Colonic mucosa (tissue), 4 donors: Measurements from ENCODE around the gene RND2. TPM values are rescaled to one million over a fixed set of nuclear protein-coding genes. Genes with fewer than 3 reads are reported as not detected.
"Not testable (repeated sequence)": the region's sequence is repeated elsewhere in the genome, so short reads cannot be mapped to it uniquely, and the experiment has no call there.

Experiments used
- DNase-seq: peaks from one replicate; pipeline ENCODE4 v3.0.0-alpha.2; 2020
- H3K27ac ChIP-seq: fragments of 200-600 bp; one replicate; pipeline ENCODE4 v1.8.0; 2021
- H3K27me3 ChIP-seq: fragments of 200-600 bp; one replicate; pipeline ENCODE4 v1.8.0; 2021
- H3K36me3 ChIP-seq: fragments of 200-600 bp; one replicate; pipeline ENCODE4 v1.8.0; 2021
- H3K4me1 ChIP-seq: fragments of 200-600 bp; one replicate; pipeline ENCODE4 v1.8.0; 2021; ENCODE audit warnings: mild to moderate bottlenecking
- H3K4me3 ChIP-seq: fragments of 200-600 bp; one replicate; pipeline ENCODE4 v1.8.0; 2021
- H3K9ac ChIP-seq, 2 donors: one replicate each; pipeline ENCODE4 v1.7.0; 2013; ENCODE audit warnings: control low read depth in 2 of 2, low read depth in 2 of 2, low read length in 2 of 2
- H3K9me3 ChIP-seq: fragments of 200-600 bp; one replicate; pipeline ENCODE4 v1.8.0; 2021
- intact Hi-C: fragments of 100-400 bp; cut with DNase I; formaldehyde crosslinking; loops from one replicate; pipeline ENCODE4 v1.14.1; 2022
- total RNA-seq, 2 donors: library from RNA; stranded (reverse); fragmentation: NEBNext Ultra II Directional in 1 of 2; extraction: Animal tissue kit (Norgen Biotek cat#: 25700) in 1 of 2; gene quantifications; one replicate each; pipeline ENCODE4 v1.2.1, GENCODE V29; 2021
- TF ChIP-seq, protein P1 (sequence below): fragments of 200-600 bp; IDR thresholded peaks from one replicate; pipeline ENCODE4 v1.8.0; 2022; ENCODE audit warnings: antibody characterized with exemption, mild to moderate bottlenecking
- donor health status: healthy.
- donor health status: DM: no; HTN: no; CAD: no.
- donor health status: DM: no; HTN: no; CAD: no.

RND2 gene
- total RNA-seq, 2 donors from 2014 or later = 0.30 to 0.56 TPM

DNA sequence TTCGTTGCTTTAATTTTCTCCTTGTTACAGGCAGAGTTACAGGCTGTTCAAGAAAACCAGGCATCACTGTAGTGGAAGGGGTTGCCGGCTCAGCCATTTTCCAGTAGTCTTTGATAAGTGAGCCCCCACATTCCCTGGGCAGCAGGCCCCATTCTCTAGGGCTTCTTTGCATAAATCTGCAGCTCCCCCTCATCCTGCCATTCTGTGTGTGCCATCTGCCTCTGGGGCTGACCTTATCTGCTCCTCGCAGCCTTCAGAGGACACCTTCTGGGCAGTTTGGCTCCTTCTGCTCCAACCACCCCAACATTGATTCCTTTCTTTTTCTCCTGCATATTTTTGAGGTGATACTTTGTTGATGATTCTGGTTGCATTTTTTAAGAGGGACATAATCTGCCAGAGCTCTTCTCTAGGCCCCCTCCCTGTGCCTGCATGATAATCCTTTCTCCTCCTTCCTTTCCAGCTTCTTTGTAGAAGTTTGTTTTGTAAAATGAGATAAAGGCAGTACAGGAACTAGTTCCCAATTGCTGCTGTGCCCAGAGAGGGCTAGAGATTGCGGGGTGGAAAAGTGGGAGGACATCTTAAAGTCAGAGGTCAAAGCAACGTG lies 17.1 kb downstream of the RND2 start:
- DNase-seq = no peak
- Histone ChIP-seq H3K4me1 (no peaks in the 10 kb centered on the region), H3K27ac (no peak overlapping the region), H3K27me3 (no peaks in the 10 kb centered on the region), H3K9me3 (no peaks in the 10 kb centered on the region), H3K36me3 (no peaks in the 10 kb centered on the region), H3K9ac (no peak overlapping the region), H3K4me3 (no peak overlapping the region)
- TF ChIP-seq, protein P1, sequence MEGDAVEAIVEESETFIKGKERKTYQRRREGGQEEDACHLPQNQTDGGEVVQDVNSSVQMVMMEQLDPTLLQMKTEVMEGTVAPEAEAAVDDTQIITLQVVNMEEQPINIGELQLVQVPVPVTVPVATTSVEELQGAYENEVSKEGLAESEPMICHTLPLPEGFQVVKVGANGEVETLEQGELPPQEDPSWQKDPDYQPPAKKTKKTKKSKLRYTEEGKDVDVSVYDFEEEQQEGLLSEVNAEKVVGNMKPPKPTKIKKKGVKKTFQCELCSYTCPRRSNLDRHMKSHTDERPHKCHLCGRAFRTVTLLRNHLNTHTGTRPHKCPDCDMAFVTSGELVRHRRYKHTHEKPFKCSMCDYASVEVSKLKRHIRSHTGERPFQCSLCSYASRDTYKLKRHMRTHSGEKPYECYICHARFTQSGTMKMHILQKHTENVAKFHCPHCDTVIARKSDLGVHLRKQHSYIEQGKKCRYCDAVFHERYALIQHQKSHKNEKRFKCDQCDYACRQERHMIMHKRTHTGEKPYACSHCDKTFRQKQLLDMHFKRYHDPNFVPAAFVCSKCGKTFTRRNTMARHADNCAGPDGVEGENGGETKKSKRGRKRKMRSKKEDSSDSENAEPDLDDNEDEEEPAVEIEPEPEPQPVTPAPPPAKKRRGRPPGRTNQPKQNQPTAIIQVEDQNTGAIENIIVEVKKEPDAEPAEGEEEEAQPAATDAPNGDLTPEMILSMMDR = no peak
- intact Hi-C loops = loop anchor here (10.0 kb wide), 1 partner anchor 63 kb away; no protein-coding TSS in a partner anchor

DNA sequence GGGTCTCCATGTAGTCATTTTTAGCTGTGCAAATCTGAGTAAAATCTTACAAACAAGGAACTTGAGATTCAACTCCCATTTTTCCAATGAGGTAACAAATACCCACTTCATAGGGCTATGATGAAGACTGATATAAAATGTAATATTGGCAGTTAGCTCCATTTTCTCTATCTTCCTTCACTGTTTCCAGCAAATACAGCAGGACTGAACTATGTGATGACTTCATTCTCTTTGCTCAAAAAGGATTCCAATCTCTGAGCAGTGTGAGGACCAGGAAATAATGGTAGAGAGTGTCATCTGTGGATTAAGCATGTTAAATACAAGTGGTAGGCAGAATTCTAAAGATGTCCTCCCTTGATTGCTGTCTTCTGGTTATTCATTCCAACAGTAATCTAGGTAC lies 18.3 kb downstream of the RND2 start:
- TF ChIP-seq, protein P1 = no peak
- H3K9me3 ChIP-seq = no peaks in the 10 kb centered on the region
- no peaks in the 10 kb centered on the region for H3K36me3 ChIP-seq
- no peak for DNase-seq
- intact Hi-C loops = loop anchor here (10.0 kb wide), 1 partner anchor 61 kb away; no protein-coding TSS in a partner anchor
- no peaks in the 10 kb centered on the region for H3K27me3 ChIP-seq
- no peaks in the 10 kb centered on the region for H3K4me1 ChIP-seq
- no peak overlapping the region for H3K9ac ChIP-seq
- H3K4me3 ChIP-seq = no peak overlapping the region
- no peak overlapping the region for H3K27ac ChIP-seq

DNA sequence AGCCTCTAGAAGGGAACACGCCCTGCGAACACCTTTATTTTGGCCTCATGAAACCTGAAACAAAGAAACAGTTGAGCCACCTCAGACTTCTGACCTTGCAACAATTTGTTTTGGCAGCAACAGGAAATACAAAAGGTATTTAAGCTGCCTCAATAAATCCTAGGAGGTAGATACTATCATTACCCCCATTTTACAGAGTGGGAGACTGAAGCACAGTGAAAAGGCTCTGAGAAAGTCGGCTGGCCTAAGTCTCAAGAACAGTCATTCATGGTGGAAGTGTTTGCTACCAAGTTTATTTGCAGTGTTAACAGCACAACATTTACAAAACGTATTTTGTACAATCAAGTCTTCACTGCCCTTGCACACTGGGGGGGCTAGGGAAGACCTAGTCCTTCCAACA lies 19.0 kb downstream of the RND2 start:
- DNase-seq = no peak

DNA sequence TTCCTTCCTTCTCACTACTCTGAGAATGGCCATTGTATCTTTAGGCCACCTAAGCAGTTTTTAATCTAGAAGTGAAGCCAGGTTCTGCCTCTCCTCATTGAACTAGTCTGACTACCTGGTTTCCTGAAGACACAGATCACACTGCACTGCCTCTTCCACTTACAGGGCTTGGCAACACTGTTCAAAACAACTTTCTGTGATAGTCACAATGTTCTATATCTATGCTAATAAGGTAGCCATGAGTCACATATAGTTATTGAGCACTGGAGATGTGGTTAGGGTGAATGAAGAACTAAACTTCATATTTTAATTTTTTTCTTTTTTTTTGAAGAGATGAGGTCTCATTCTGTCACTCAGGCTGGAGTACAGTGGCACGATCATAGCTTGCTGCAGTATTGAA lies 26.9 kb downstream of the RND2 start:
- DNase-seq = no peak
- TF ChIP-seq, protein P1 = no peak
- no peaks in the 10 kb centered on the region for H3K4me1 ChIP-seq
- H3K27ac ChIP-seq = no peak overlapping the region
- intact Hi-C loops = no loop called here
- H3K9ac ChIP-seq = no peak overlapping the region
- H3K36me3 ChIP-seq = no peaks in the 10 kb centered on the region
- H3K9me3 ChIP-seq = no peaks in the 10 kb centered on the region
- no peaks in the 10 kb centered on the region for H3K27me3 ChIP-seq
- no peak overlapping the region for H3K4me3 ChIP-seq

More for the DNA sequence above, 19.0 kb downstream of the RND2 start:
- Histone ChIP-seq H3K4me1 (no peaks in the 10 kb centered on the region), H3K27ac (no peak overlapping the region), H3K9me3 (no peaks in the 10 kb centered on the region), H3K9ac (no peak overlapping the region), H3K27me3 (no peaks in the 10 kb centered on the region), H3K4me3 (no peak overlapping the region), H3K36me3 (no peaks in the 10 kb centered on the region)
- TF ChIP-seq, protein P1 = no peak
- intact Hi-C loops = loop anchor here (10.0 kb wide), 1 partner anchor 61 kb away; no protein-coding TSS in a partner anchor

DNA sequence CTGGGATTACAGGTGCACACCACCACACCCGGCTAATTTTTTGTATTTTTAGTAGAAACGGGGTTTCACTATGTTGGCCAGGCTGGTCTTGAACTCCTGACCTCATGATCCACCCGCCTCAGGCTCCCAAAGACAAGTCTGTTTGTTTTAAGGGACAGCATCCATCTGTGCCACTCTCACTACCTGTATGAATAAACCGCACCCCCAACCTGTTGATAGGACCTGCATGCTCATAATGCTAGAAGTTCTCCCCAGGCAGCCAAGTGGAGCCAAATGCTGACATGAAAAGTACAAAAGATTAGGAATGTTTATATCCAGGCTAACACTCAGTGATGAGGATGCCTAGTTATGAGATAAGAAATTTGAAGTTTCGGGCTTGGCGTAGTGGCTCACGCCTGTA lies 28.0 kb downstream of the RND2 start:
- H3K9me3 ChIP-seq, H3K9ac ChIP-seq, H3K27ac ChIP-seq, DNase-seq, intact Hi-C loops, H3K4me1 ChIP-seq, H3K36me3 ChIP-seq, H3K4me3 ChIP-seq, H3K27me3 ChIP-seq: not testable (repeated sequence)

DNA sequence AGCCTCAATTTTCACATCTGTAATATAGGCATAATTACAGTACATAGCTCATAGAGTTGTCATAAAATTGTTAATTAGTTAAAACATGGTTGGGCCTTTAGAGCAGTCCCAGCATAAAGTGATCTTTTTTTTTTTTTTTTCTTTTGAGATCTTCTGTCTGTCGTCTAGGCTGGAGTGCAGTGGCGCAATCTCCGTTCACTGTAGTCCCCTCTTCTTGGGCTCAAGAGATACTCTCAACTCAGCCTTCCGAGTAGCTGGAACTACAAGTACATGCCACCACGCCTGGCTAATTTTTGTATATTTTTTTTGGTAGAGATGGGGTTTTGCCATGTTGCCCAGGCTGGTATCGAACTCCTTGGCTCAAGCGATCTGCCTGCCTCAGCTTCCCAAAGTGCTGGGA lies 31.0 kb downstream of the RND2 start:
- Histone ChIP-seq H3K4me3 (no peak overlapping the region), H3K9ac (no peak overlapping the region), H3K9me3 (no peaks in the 10 kb centered on the region), H3K27ac (no peak overlapping the region), H3K4me1 (no peaks in the 10 kb centered on the region), H3K27me3 (no peaks in the 10 kb centered on the region), H3K36me3 (no peaks in the 10 kb centered on the region)
- TF ChIP-seq, protein P1 = no peak
- DNase-seq = no peak
- intact Hi-C loops = no loop called here
